Esophagus squamous epithelium (tissue), 5 donors: ENCODE results near the gene LTBR. TPM values are rescaled to one million over a fixed set of nuclear protein-coding genes. Genes with fewer than 3 reads are reported as not detected.

ENCODE experiments used
- DNase-seq: peaks from one replicate; lab custom pipeline; 2025; lab: John Stamatoyannopoulos, UW
- H3K27ac ChIP-seq, 4 donors: fragments of 200-600 bp; sonication (generic); one replicate each; pipeline ENCODE4 v1.5.1; 2016 to 2019; ENCODE audit warnings: mild to moderate bottlenecking in 1 of 4
- H3K27me3 ChIP-seq, 4 donors: fragments of 200-600 bp; sonication (generic); 1 replicate in 3 of 4; 2 replicates in 1 of 4; pipeline versions ENCODE4 v1.5.1 to v1.6.0; 2017 to 2021; ENCODE audit warnings: antibody characterized with exemption in 1 of 4
- H3K36me3 ChIP-seq, 3 donors: fragments of 200-600 bp; sonication (generic); one replicate each; pipeline ENCODE4 v1.5.1; 2016 to 2019
- H3K4me1 ChIP-seq, 3 donors: fragments of 200-600 bp; sonication (generic); one replicate each; pipeline ENCODE4 v1.5.1; 2017 to 2019
- H3K4me3 ChIP-seq, 4 donors: fragments of 200-600 bp; sonication (generic); 1 replicate in 3 of 4; 2 replicates in 1 of 4; pipeline ENCODE4 v1.5.1; 2016 to 2019; ENCODE audit warnings: mild to moderate bottlenecking in 2 of 4, moderate library complexity in 1 of 4
- H3K9me3 ChIP-seq, 3 donors: fragments of 200-600 bp; sonication (generic); one replicate each; pipeline ENCODE4 v1.5.1; 2016 to 2019
- CTCF ChIP-seq, 6 experiments: fragments of 450-650 bp in 4 of 6; fragments of 200-600 bp in 2 of 6; sonication (generic) in 2 of 6; IDR thresholded peaks; one replicate each; pipeline ENCODE4 v1.5.1; 2016 to 2019; ENCODE audit warnings: antibody characterized with exemption in 6 of 6, mild to moderate bottlenecking in 4 of 6, moderate library complexity in 4 of 6
- POLR2A ChIP-seq, 4 donors: fragments of 450-650 bp; IDR thresholded peaks; one replicate each; pipeline ENCODE4 v1.6.1; 2017; ENCODE audit warnings: antibody characterized with exemption in 4 of 4, mild to moderate bottlenecking in 4 of 4, moderate library complexity in 3 of 4
- WGBS, 2 donors: methylation state at CpG; one replicate each; pipeline ENCODE4 v1.1.5; 2018; 5-methylcytosine and 5-hydroxymethylcytosine counted together
- intact Hi-C: fragments of 100-400 bp; cut with DNase I; formaldehyde crosslinking; loops from one replicate; pipeline ENCODE4 v1.15.0; 2022
- total RNA-seq, 4 donors: library from RNA; depleted of rRNA; stranded (reverse); fragments of >200 nt; gene quantifications; one replicate each; pipeline ENCODE4 v1.1.0, GENCODE V29; 2016
- donor health status: DM: yes; HTN: yes; CAD: no.

The LTBR gene
- total RNA-seq, 4 donors from 2014 or later: 98.2 to 171 (median 136) TPM

GRCh38 chr12:6368906-6369525, 14.9 kb upstream of the LTBR start:
- intact Hi-C loops: no loop called here
- H3K27ac ChIP-seq: peak overlapping the region; percentile 18 to 91 (median 52)
- peaks cover 26 to 97% (median 32%) of the 10 kb centered on the region in 3 donors for H3K4me1 ChIP-seq

GRCh38 chr12:6369916-6370575, 13.9 kb upstream of the LTBR start:
- Histone ChIP-seq H3K27ac (peak overlapping the region; percentile 91 to 95 (median 93)), H3K27me3 (no peaks in the 10 kb centered on the region), H3K4me1 (peaks cover 26 to 97% (median 27%) of the 10 kb centered on the region in 3 donors), H3K36me3 (no peaks in the 10 kb centered on the region), H3K4me3 (peak overlapping the region in 2 of 4 donors; percentile 48 to 64), H3K9me3 (no peaks in the 10 kb centered on the region)
- TF ChIP-seq CTCF (IDR thresholded peaks at IDR 0.05) (no peak), POLR2A (IDR thresholded peaks at IDR 0.05) (no peak)
- intact Hi-C loops: no loop called here
- 87 to 90% methylated on average over 7 of the region's 9 CpGs for WGBS, 2 donors
- no peak for DNase-seq

More at GRCh38 chr12:6368906-6369525, 14.9 kb upstream of the LTBR start:
- Histone ChIP-seq H3K9me3 (no peaks in the 10 kb centered on the region), H3K4me3 (no peak overlapping the region), H3K27me3 (no peaks in the 10 kb centered on the region), H3K36me3 (no peaks in the 10 kb centered on the region)
- TF ChIP-seq CTCF (IDR thresholded peaks at IDR 0.05) (no peak), POLR2A (IDR thresholded peaks at IDR 0.05) (no peak)
- WGBS, 2 donors: 68 to 91% methylated on average over 8 to 9 of the region's 9 CpGs
- no peak for DNase-seq

GRCh38 chr12:6370576-6370935, 13.4 kb upstream of the LTBR start:
- no peak for TF ChIP-seq POLR2A (IDR thresholded peaks at IDR 0.05)
- TF ChIP-seq CTCF (IDR thresholded peaks at IDR 0.05): no peak
- intact Hi-C loops: no loop called here
- Histone ChIP-seq H3K4me1 (peaks cover 26 to 99% (median 30%) of the 10 kb centered on the region in 3 donors), H3K4me3 (peak overlapping the region in 3 of 4 donors; percentile 20 to 64 (median 48)), H3K9me3 (no peaks in the 10 kb centered on the region), H3K27ac (peak overlapping the region; percentile 91 to 95 (median 93)), H3K27me3 (no peaks in the 10 kb centered on the region), H3K36me3 (no peaks in the 10 kb centered on the region)
- WGBS, 2 donors: 50% methylated on average over 1 of the region's 4 CpGs; no CpG with 5 or more reads in 1 of the 2 donors
- no peak for DNase-seq

- Histone ChIP-seq H3K36me3 (no peaks in the 10 kb centered on the region), H3K4me1 (peaks cover 32 to 99% (median 36%) of the 10 kb centered on the region in 3 donors), H3K27ac (peak overlapping the region; percentile 91 to 95 (median 93)), H3K27me3 (no peaks in the 10 kb centered on the region), H3K4me3 (peak overlapping the region in 3 of 4 donors; percentile 20 to 64 (median 48)), H3K9me3 (no peaks in the 10 kb centered on the region)
- DNase-seq: no peak
- 34 to 63% methylated on average over 7 of the region's 15 CpGs for WGBS, 2 donors
- intact Hi-C loops: no loop called here
- TF ChIP-seq CTCF (IDR thresholded peaks at IDR 0.05) (peak in 2 of 6 experiments; percentile 20 to 36), POLR2A (IDR thresholded peaks at IDR 0.05) (peak in 1 of 4 donors; percentile 49)
Observed at GRCh38 chr12:6370994-6371754, 12.8 kb upstream of the LTBR start.
